Measurements from ENCODE around the gene ARF1.

The ARF1 gene

GRCh38 chr1:228082214-228082917 is at the start of gene ARF1:
ARF1 (plus strand) TSS chr1:228082708; CDS start chr1:228097115, 14,407 bp downstream.
- peak; percentile 91 for DNase-seq (ENCODE audit: low read depth)
- TF ChIP-seq, protein P1, sequence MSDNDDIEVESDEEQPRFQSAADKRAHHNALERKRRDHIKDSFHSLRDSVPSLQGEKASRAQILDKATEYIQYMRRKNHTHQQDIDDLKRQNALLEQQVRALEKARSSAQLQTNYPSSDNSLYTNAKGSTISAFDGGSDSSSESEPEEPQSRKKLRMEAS (IDR thresholded peaks at IDR 0.05; ENCODE audit: low read depth, low read length), result peak; percentile 15; the same call in 1 of the 2 replicates
- TF ChIP-seq POLR2A (IDR thresholded peaks at IDR 0.05; ENCODE audit: extremely low read depth, insufficient read length) (peak; percentile 91), MYC (IDR thresholded peaks at IDR 0.05; ENCODE audit: low read depth, low read length) (peak; percentile 54; the same call in 1 of the 2 replicates), CTCF (IDR thresholded peaks at IDR 0.05; ENCODE audit: low read depth, low read length) (no peak)
- peak within 1 kb of the TSS; percentile 96 for H3K4me3 ChIP-seq (ENCODE audit: low read depth, low read length)

- no peak overlapping the region for H3K4me3 ChIP-seq (ENCODE audit: low read depth, low read length)
- TF ChIP-seq MYC (IDR thresholded peaks at IDR 0.05; ENCODE audit: low read depth, low read length) (no peak), CTCF (IDR thresholded peaks at IDR 0.05; ENCODE audit: low read depth, low read length) (no peak), POLR2A (IDR thresholded peaks at IDR 0.05; ENCODE audit: extremely low read depth, insufficient read length) (no peak)
- TF ChIP-seq, protein P1 (IDR thresholded peaks at IDR 0.05; ENCODE audit: low read depth, low read length), result no peak
- DNase-seq (ENCODE audit: low read depth), result no peak
These were observed 49.1 kb upstream of the ARF1 start for GRCh38 chr1:228033376-228033775.

DNA sequence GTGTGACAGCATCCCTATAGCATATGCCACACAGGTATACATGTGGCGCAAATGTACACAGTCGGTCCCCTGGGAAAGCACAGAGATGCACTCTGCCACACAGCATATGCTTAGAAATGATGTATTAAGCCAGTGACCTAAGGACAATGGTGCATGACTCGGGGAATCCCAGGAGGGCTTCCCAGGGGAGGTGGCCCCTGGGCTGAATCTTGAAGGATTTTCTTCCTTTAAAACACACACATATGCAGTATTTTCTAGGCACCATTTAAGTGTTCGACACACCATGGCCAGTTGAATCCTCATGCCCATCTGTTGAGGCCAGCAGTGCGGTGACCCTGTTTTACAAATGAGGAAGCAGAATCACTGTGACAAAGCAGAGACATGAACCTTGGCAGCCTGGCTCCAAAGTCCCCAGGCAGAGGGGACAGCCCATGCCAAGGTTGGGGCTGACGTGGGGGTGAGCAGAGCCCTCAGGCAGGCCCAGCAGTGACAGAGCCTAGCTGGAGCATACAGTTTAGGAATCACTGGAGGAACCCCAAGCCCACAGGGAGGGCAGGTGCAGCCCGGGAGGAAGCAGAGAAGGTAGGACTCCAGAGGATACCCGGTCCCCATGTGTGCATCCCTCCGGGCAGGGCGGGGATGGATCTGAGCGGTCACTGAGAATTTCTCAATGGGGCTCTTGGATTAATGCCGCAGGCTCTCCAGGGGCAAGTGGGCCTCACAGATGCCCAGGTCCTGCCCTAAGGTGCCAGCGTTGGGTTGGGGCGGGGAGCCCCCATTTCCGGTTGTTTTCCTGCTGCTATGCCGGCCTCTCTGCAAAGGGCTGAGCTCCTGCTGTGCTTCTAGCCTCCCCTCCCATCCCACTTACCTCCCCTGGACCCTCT is 47.3 kb upstream of the ARF1 start:
- H3K4me3 ChIP-seq (ENCODE audit: low read depth, low read length), result no peak overlapping the region
- DNase-seq (ENCODE audit: low read depth), result no peak
- no peak for TF ChIP-seq CTCF (IDR thresholded peaks at IDR 0.05; ENCODE audit: low read depth, low read length)
- TF ChIP-seq, protein P1 (IDR thresholded peaks at IDR 0.05; ENCODE audit: low read depth, low read length), result no peak
- TF ChIP-seq POLR2A (IDR thresholded peaks at IDR 0.05; ENCODE audit: extremely low read depth, insufficient read length), result no peak
- no peak for TF ChIP-seq MYC (IDR thresholded peaks at IDR 0.05; ENCODE audit: low read depth, low read length)

- DNase-seq (ENCODE audit: low read depth), result peak; percentile 51
- no peak overlapping the region for H3K4me3 ChIP-seq (ENCODE audit: low read depth, low read length)
- TF ChIP-seq POLR2A (IDR thresholded peaks at IDR 0.05; ENCODE audit: extremely low read depth, insufficient read length), result no peak
- TF ChIP-seq, protein P1 (IDR thresholded peaks at IDR 0.05; ENCODE audit: low read depth, low read length), result no peak
- TF ChIP-seq MYC (IDR thresholded peaks at IDR 0.05; ENCODE audit: low read depth, low read length), result no peak
- no peak for TF ChIP-seq CTCF (IDR thresholded peaks at IDR 0.05; ENCODE audit: low read depth, low read length)
These were observed 46.7 kb upstream of the ARF1 start for GRCh38 chr1:228035844-228036243.

GRCh38 chr1:228036701-228037231 is 45.7 kb upstream of the ARF1 start:
- TF ChIP-seq POLR2A (IDR thresholded peaks at IDR 0.05; ENCODE audit: extremely low read depth, insufficient read length), result no peak
- TF ChIP-seq MYC (IDR thresholded peaks at IDR 0.05; ENCODE audit: low read depth, low read length), result no peak
- TF ChIP-seq, protein P1 (IDR thresholded peaks at IDR 0.05; ENCODE audit: low read depth, low read length), result no peak
- TF ChIP-seq CTCF (IDR thresholded peaks at IDR 0.05; ENCODE audit: low read depth, low read length), result no peak
- H3K4me3 ChIP-seq (ENCODE audit: low read depth, low read length), result no peak overlapping the region
- no peak for DNase-seq (ENCODE audit: low read depth)

Data from NB4 (cell line).